Testis (tissue), 3 donors: ENCODE measurements around the gene MAGI1. TPM values are rescaled to one million over a fixed set of nuclear protein-coding genes. Genes with fewer than 3 reads are reported as not detected.

Experiments used
- DNase-seq: peaks from one replicate; pipeline ENCODE4 v3.0.0-alpha.2; 2019
- H3K27ac ChIP-seq, 2 donors: fragments of 200-600 bp; sonication (generic); one replicate each; pipeline ENCODE4 v1.5.1; 2019
- H3K27me3 ChIP-seq: fragments of 200-600 bp; sonication (generic); one replicate; pipeline ENCODE4 v1.5.1; 2019
- H3K36me3 ChIP-seq: fragments of 200-600 bp; sonication (generic); one replicate; pipeline ENCODE4 v1.5.1; 2017; ENCODE audit warnings: low read depth; ENCODE audit errors: missing control alignments
- H3K4me1 ChIP-seq: fragments of 200-600 bp; sonication (generic); one replicate; pipeline ENCODE4 v1.5.1; 2019
- H3K4me3 ChIP-seq, 2 donors: fragments of 200-600 bp; sonication (generic); one replicate each; pipeline ENCODE4 v1.5.1; 2017 to 2019
- H3K9me3 ChIP-seq: fragments of 200-600 bp; sonication (generic); one replicate; pipeline ENCODE4 v1.5.1; 2017
- POLR2A ChIP-seq: fragments of 450-650 bp; IDR thresholded peaks from one replicate; pipeline ENCODE4 v1.6.1; 2017; ENCODE audit warnings: antibody characterized with exemption, mild to moderate bottlenecking, moderate library complexity
- WGBS, 2 donors: methylation state at CpG; one replicate each; pipeline ENCODE4 v1.1.5; 2018; 5-methylcytosine and 5-hydroxymethylcytosine counted together
- intact Hi-C: fragments of 100-400 bp; cut with DNase I; formaldehyde crosslinking; loops from one replicate; pipeline ENCODE4 v1.15.1; 2023; ENCODE audit warnings: low total_unique reads
- polyA plus RNA-seq: library from polyadenylated mRNA; stranded (reverse); fragments of 350-450 nt; fragmentation: Illumina TruSeq; extraction: RNeasy Lipid Tissue Mini Kit (QIAGEN cat#74804); gene quantifications from one replicate; pipeline ENCODE4 v1.2.3, GENCODE V29; 2014; ENCODE audit warnings: low read depth, low replicate concordance; ENCODE audit not compliant: insufficient read depth
- total RNA-seq, 2 donors: library from RNA; depleted of rRNA; stranded (reverse); fragments of >200 nt; gene quantifications; one replicate each; pipeline ENCODE4 v1.2.3, GENCODE V29; 2016
- TF ChIP-seq, protein P1 (sequence below), 3 experiments: fragments of 450-650 bp in 2 of 3; fragments of 200-600 bp in 1 of 3; sonication (generic) in 1 of 3; IDR thresholded peaks; one replicate each; pipeline ENCODE4 v1.5.1; 2016 to 2019; ENCODE audit warnings: antibody characterized with exemption in 3 of 3, mild to moderate bottlenecking in 2 of 3, moderate library complexity in 1 of 3

The MAGI1 gene
- total and polyA plus RNA-seq, 3 donors from 2014 or later: 55.4 to 60.4 (median 56.1) TPM

DNA sequence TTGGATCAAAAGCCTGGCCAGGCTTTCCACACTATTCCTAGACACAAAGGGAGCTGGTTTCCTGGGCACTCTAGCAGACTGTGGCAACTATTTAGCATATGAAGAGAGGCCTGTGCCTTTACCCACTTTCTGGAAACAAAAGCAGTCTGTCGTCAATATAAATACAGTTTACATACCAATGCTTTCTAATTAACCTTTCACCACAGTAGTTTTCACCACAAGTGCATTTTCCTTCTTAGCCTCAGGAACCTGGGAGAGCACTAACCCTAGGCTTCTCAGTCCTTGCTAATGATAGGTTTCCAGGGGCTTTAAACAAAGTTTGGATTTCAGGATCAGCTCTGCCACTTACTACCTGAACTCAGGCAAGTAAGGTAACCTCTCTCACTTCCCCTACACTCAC lies 499.1 kb downstream of the MAGI1 start:
- Histone ChIP-seq H3K27me3 (no peaks in the 10 kb centered on the region), H3K27ac (no peak overlapping the region), H3K9me3 (no peaks in the 10 kb centered on the region), H3K4me1 (no peaks in the 10 kb centered on the region), H3K4me3 (no peak overlapping the region), H3K36me3 (no peaks in the 10 kb centered on the region)
- no peak for DNase-seq
- 71 to 84% methylated on average over 1 of the region's 1 CpG for WGBS, 2 donors
- TF ChIP-seq, protein P1, sequence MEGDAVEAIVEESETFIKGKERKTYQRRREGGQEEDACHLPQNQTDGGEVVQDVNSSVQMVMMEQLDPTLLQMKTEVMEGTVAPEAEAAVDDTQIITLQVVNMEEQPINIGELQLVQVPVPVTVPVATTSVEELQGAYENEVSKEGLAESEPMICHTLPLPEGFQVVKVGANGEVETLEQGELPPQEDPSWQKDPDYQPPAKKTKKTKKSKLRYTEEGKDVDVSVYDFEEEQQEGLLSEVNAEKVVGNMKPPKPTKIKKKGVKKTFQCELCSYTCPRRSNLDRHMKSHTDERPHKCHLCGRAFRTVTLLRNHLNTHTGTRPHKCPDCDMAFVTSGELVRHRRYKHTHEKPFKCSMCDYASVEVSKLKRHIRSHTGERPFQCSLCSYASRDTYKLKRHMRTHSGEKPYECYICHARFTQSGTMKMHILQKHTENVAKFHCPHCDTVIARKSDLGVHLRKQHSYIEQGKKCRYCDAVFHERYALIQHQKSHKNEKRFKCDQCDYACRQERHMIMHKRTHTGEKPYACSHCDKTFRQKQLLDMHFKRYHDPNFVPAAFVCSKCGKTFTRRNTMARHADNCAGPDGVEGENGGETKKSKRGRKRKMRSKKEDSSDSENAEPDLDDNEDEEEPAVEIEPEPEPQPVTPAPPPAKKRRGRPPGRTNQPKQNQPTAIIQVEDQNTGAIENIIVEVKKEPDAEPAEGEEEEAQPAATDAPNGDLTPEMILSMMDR (IDR thresholded peaks at IDR 0.05): no peak
- no peak for TF ChIP-seq POLR2A
- intact Hi-C loops: no loop called here

DNA sequence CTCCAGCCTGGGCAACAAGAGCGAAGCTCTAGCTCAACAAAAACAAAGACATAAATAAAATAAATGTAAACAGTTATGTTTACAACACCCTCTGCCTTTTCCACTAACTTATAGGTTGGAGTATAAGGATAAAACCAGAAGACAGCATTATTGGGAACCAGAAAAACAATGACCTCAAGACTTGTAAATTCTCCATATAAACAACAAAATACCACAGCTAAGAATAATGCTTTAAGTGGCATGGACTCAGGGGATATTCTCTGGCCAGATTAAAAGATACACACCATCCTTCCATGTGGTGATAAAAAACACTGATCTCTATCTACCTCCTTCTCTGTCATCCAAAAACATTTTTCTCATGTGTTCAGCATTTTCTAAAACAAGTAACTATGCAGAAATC lies 500.6 kb downstream of the MAGI1 start:
- DNase-seq: no peak
- WGBS, 2 donors: 89 to 100% methylated on average over 1 of the region's 1 CpG
- intact Hi-C loops: no loop called here
- Histone ChIP-seq H3K9me3 (no peaks in the 10 kb centered on the region), H3K4me3 (no peak overlapping the region), H3K4me1 (no peaks in the 10 kb centered on the region), H3K27ac (no peak overlapping the region), H3K36me3 (no peaks in the 10 kb centered on the region), H3K27me3 (no peaks in the 10 kb centered on the region)
- TF ChIP-seq, protein P1 (IDR thresholded peaks at IDR 0.05): no peak
- no peak for TF ChIP-seq POLR2A

DNA sequence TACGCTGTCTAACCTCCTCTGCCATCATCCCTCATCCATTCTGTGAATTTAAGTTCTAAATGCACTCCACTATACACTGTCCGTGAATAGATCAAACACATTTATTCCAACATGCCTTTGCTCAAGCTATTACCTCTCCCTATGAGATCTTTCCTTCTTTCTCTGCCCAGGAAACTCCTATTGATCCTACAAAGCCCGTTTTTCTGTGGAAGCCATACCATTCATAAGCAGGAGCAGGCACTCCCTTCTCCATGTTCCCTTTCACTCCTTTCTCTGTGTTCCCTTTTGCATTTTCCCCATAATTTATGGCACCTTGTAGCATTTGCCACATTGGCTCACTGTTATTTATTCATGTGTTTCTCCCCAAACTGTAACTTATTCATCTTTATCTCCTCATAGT lies 501.6 kb downstream of the MAGI1 start:
- no peak overlapping the region for H3K4me3 ChIP-seq
- H3K27ac ChIP-seq: no peak overlapping the region
- H3K27me3 ChIP-seq: no peaks in the 10 kb centered on the region
- H3K36me3 ChIP-seq: no peaks in the 10 kb centered on the region
- H3K4me1 ChIP-seq: no peaks in the 10 kb centered on the region
- intact Hi-C loops: no loop called here
- TF ChIP-seq, protein P1 (IDR thresholded peaks at IDR 0.05): no peak
- TF ChIP-seq POLR2A: no peak
- no peaks in the 10 kb centered on the region for H3K9me3 ChIP-seq
- no peak for DNase-seq
- 84 to 96% methylated on average over 3 of the region's 3 CpGs for WGBS, 2 donors

DNA sequence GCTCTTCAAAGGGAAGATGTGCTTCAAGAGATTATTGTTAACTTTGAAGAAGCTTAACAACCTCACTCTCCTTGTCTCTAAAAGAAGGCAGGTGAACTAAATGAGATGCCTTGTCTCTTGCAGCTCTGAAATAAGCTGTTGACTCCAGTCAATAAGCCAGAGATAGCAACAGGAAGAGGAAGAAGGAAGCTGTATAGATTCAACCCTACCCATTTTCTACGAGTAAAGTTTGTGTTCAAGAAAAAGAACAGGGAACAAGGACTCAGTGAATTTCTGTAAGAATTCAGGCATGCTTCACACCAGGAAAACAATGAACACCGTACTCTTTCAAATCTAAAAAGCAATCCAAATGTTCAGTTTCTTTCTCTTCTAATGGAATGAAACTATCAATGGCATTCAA lies 503.5 kb downstream of the MAGI1 start:
- Histone ChIP-seq H3K36me3 (no peaks in the 10 kb centered on the region), H3K4me3 (no peak overlapping the region), H3K27ac (no peak overlapping the region), H3K4me1 (no peaks in the 10 kb centered on the region), H3K27me3 (no peaks in the 10 kb centered on the region), H3K9me3 (no peaks in the 10 kb centered on the region)
- intact Hi-C loops: no loop called here
- 74 to 83% methylated on average over 2 of the region's 2 CpGs for WGBS, 2 donors
- no peak for DNase-seq
- TF ChIP-seq POLR2A: no peak
- TF ChIP-seq, protein P1 (IDR thresholded peaks at IDR 0.05): no peak

DNA sequence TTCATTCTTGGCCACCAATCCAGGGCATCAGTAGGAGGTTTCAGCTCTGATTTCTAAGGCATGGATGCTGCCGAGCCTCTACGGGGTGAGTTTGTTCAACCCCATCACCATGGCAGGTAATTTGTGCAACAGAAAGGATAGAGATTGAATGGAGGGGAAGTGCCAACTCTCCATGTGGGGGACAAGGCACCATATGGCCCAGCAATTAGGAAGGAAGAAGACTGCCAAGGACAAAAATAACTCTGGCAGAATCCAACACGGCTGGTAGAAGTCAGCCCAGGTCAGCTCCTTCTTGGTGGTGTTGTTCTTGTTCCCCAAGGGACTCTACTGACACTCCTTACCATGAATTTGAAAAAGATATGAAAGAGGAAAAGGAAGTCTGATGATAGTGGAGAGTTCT lies 503.9 kb downstream of the MAGI1 start:
- H3K4me3 ChIP-seq: no peak overlapping the region
- intact Hi-C loops: no loop called here
- no peaks in the 10 kb centered on the region for H3K36me3 ChIP-seq
- WGBS, 2 donors: 83 to 85% methylated on average over 3 of the region's 3 CpGs
- no peaks in the 10 kb centered on the region for H3K4me1 ChIP-seq
- H3K27ac ChIP-seq: no peak overlapping the region
- no peak for DNase-seq
- no peaks in the 10 kb centered on the region for H3K9me3 ChIP-seq
- TF ChIP-seq, protein P1 (IDR thresholded peaks at IDR 0.05): no peak
- no peak for TF ChIP-seq POLR2A
- no peaks in the 10 kb centered on the region for H3K27me3 ChIP-seq
